GM23248 (cell line): ENCODE results near the gene RNF126.

Source experiments
- EZH2 ChIP-seq: fragments of 200-600 bp; sonication (generic); IDR thresholded peaks from 2 replicates; pipeline ENCODE4 v1.6.1; 2018; ENCODE audit warnings: antibody characterized with exemption, mild to moderate bottlenecking; ENCODE audit not compliant: insufficient read depth, poor library complexity, severe bottlenecking
- EZH2phosphoT487 ChIP-seq: fragments of 200-600 bp; sonication (generic); IDR thresholded peaks from 2 replicates; pipeline ENCODE4 v1.6.1; 2018; ENCODE audit warnings: antibody characterized with exemption, moderate library complexity, mild to moderate bottlenecking, low read depth; ENCODE audit not compliant: insufficient read depth

DNA sequence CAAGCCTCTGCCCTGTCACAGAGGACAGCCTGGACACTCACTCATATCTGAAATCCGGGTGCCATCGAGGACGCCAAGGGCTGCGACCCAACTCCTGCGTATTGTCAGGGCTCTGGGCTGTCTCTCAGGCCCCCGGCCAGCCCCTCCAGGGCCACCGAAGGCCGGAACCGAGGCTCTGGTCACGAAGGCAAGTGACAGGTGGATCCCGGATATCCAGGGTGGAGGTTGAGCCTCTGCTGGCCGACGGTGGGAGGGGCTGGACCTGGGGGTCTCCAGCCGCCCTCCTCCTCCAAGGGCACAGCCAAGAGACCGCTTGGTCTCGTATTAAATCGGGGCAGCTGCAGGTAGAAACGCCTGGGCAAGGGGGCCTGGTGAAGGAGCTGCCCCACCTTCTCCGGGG is 5.4 kb downstream of the RNF126 start:
- TF ChIP-seq EZH2 (no peak), EZH2phosphoT487 (no peak)
